ENCODE measurements around the gene TMEM41B. TPM values are rescaled to one million over a fixed set of nuclear protein-coding genes. Genes with fewer than 3 reads are reported as not detected.
"Not testable (repeated sequence)": the region's sequence is repeated elsewhere in the genome, so short reads cannot be mapped to it uniquely, and the experiment has no call there.

The TMEM41B gene
- total RNA-seq, 1 experiment from 2014 or later: 50.3 TPM

DNA sequence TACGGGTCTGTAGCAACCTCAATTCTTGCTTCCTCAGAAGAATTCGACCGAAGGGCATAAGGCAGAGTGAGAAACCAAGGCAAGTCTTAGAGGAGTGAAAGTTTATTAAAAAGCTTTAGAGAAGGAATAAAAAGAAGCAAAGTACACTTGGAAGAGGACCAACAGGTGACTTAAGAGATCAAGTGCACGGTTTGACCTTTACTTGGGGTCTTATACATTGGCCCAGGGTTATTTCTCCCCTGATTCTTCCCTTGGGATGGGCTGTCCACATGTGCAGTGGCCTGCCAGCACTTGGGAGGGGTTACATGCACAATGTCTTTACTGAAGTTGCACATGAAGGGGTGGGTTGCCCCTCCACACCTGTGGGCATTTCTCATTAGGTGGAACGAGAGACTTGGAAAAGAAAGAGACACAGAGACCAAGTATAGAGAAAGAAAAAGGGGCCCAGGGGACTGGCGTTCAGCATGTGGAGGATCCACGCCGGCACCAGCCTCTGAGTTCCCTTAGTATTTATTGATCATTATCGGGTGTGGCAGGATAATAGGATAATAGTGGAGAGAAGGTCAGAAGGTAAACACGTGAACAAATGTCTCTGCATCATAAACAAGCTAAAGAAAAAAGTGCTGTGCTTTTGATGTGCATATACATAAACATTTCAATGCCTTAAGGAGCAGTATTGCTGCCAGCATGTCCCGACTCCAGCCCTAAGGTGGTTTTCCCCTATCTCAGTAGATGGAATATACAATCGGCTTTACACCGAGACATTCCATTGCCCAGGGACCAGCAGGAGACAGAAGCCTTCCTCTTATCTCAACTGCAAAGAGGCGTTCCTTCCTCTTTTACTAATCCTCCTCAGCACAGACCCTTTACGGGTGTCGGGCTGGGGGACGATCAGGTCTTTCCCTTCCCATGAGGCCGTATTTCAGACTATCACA, 4.3 kb upstream of the TMEM41B start:
- H3K27ac Mint-ChIP-seq (ENCODE audit: low read depth, unreplicated experiment); intact Hi-C loops (cut with micrococcal nuclease); POLR2A ChIA-PET; H3K9me3 Mint-ChIP-seq (ENCODE audit: unreplicated experiment); H3K4me3 Mint-ChIP-seq (ENCODE audit: unreplicated experiment); CTCF ChIA-PET; BruUV-seq (replicated peaks); DNase-seq (ENCODE audit: unreplicated experiment); H3K36me3 Mint-ChIP-seq (ENCODE audit: insufficient read depth, unreplicated experiment); H3K4me1 Mint-ChIP-seq (ENCODE audit: insufficient read depth, unreplicated experiment); H3K27me3 Mint-ChIP-seq (ENCODE audit: insufficient read depth, unreplicated experiment): not testable (repeated sequence)

DNA sequence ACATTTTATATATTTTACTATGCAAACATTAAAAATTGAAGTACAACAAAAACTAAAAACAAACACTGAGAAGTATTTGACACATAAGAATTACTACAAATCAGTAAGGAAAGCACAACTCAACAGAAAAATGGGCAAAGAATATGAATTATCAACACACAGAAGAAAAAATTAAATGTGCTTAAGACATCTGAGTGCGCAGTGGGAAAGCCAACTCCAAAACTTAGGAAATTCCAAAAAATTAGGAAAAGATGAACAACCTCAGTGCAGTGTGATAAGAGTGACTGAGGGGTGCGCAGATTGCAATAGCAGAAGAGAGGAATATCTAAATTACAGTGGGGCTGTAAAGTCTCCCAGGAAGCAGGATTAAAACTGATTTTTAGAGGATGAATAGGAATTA, 1.9 kb upstream of the TMEM41B start:
- peaks cover 7% of the 10 kb centered on the region for H3K4me1 Mint-ChIP-seq (ENCODE audit: insufficient read depth, unreplicated experiment)
- DNase-seq (ENCODE audit: unreplicated experiment): no peak
- BruUV-seq (replicated peaks): no TSS peak
- peaks cover 5% of the 10 kb centered on the region for H3K36me3 Mint-ChIP-seq (ENCODE audit: insufficient read depth, unreplicated experiment)
- intact Hi-C loops (cut with micrococcal nuclease): no loop called here
- H3K4me3 Mint-ChIP-seq (ENCODE audit: unreplicated experiment): no peak overlapping the region
- CTCF ChIA-PET: interaction anchor here (1.1 to 1.6 kb wide), 2 partner anchors 56 to 190 kb away, joined by 3 to 6 read pairs; no protein-coding TSS in a partner anchor
- H3K9me3 Mint-ChIP-seq (ENCODE audit: unreplicated experiment): no peaks in the 10 kb centered on the region
- TF ChIP-seq, protein P1, sequence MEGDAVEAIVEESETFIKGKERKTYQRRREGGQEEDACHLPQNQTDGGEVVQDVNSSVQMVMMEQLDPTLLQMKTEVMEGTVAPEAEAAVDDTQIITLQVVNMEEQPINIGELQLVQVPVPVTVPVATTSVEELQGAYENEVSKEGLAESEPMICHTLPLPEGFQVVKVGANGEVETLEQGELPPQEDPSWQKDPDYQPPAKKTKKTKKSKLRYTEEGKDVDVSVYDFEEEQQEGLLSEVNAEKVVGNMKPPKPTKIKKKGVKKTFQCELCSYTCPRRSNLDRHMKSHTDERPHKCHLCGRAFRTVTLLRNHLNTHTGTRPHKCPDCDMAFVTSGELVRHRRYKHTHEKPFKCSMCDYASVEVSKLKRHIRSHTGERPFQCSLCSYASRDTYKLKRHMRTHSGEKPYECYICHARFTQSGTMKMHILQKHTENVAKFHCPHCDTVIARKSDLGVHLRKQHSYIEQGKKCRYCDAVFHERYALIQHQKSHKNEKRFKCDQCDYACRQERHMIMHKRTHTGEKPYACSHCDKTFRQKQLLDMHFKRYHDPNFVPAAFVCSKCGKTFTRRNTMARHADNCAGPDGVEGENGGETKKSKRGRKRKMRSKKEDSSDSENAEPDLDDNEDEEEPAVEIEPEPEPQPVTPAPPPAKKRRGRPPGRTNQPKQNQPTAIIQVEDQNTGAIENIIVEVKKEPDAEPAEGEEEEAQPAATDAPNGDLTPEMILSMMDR (IDR thresholded peaks at IDR 0.05; ENCODE audit: unreplicated experiment): no peak
- POLR2A ChIA-PET: interaction anchor here (4.9 to 6.4 kb wide), 3 partner anchors 48 to 145 kb away, joined by 42 to 109 read pairs (median 48); partner anchors contain the start of genes IPO7 and ZNF143
- H3K27me3 Mint-ChIP-seq (ENCODE audit: insufficient read depth, unreplicated experiment): no peaks in the 10 kb centered on the region
- no peak overlapping the region for H3K27ac Mint-ChIP-seq (ENCODE audit: low read depth, unreplicated experiment)

DNA sequence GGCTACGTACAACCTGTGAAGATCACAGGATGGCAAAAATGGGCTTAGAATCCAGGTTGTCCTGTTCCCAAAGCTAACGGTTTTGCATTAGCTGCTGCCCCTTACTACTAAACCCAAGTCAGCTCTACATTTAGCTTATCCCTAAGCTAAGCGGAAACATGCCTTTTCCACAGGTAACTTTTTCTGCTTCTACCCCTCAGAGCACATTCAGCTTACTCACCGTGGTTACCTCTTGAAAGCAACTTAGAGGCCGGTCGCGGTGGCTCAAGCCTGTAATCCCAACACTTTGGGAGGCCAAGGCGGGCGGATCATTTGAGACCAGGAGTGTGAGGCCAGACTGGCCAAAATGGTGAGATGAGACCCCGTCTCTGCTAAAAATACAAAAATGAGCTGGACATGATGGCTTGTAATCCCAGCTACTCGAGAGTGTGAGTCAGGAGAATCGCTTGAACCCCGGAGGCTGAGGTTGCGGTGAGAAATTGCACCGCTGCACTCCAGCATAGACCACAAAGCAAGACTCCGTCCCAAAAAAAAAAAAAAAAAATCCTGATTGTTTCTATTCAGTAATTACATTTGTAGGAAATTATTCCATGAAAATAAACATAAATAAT, 790 bp upstream of the TMEM41B start:
- H3K27me3 Mint-ChIP-seq (ENCODE audit: insufficient read depth, unreplicated experiment): no peaks in the 10 kb centered on the region
- peak overlapping the region; percentile 99 for H3K4me3 Mint-ChIP-seq (ENCODE audit: unreplicated experiment)
- POLR2A ChIA-PET: interaction anchor here (0.6 to 6.4 kb wide), 14 partner anchors 17 to 1173 kb away, joined by 3 to 109 read pairs (median 3); partner anchors contain the start of genes IPO7 and ZNF143
- TF ChIP-seq, protein P1 (IDR thresholded peaks at IDR 0.05; ENCODE audit: unreplicated experiment): no peak
- intact Hi-C loops (cut with micrococcal nuclease): no loop called here
- BruUV-seq (replicated peaks): TSS peak; percentile 99
- no peak for DNase-seq (ENCODE audit: unreplicated experiment)
- CTCF ChIA-PET: interaction anchor here (0.5 to 1.6 kb wide), 5 partner anchors 13 to 191 kb away, joined by 3 to 6 read pairs (median 3); no protein-coding TSS in a partner anchor
- H3K36me3 Mint-ChIP-seq (ENCODE audit: insufficient read depth, unreplicated experiment): peaks cover 5% of the 10 kb centered on the region
- H3K27ac Mint-ChIP-seq (ENCODE audit: low read depth, unreplicated experiment): peak overlapping the region; percentile 98
- no peaks in the 10 kb centered on the region for H3K9me3 Mint-ChIP-seq (ENCODE audit: unreplicated experiment)
- peaks cover 14% of the 10 kb centered on the region for H3K4me1 Mint-ChIP-seq (ENCODE audit: insufficient read depth, unreplicated experiment)

DNA sequence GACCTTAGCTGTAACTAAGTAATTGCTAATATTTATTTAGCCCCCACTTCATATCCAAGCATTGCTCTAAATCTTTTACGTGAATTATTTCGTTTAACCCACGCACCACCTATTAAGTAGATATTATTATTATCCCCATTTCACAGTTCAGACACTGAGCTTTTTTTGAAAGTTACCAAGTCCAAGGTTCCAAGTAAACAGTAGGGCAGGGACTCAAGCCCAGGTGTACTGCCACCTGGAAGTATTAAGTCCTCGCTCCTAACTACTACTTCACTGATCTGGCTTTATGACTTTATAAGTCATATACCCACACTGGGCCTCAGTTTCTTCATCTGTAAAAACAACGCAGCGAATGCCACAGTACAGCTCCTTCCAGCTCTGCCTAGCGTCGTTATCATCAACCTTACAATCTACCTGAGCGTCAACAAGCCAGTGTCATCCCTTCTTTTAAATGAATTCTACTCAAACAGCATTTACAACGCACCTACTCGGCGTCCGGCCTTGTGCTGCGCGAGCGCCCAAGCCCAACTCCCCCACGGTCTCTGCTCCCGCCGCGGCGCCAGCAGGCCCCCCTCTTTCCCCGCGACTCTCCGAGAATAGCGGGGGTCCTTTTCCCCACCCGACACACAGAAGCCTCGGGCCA, 624 bp downstream of the TMEM41B start:
- Mint-ChIP-seq H3K4me3 (ENCODE audit: unreplicated experiment) (peak overlapping the region; percentile 99), H3K27me3 (ENCODE audit: insufficient read depth, unreplicated experiment) (no peaks in the 10 kb centered on the region), H3K36me3 (ENCODE audit: insufficient read depth, unreplicated experiment) (peaks cover 7% of the 10 kb centered on the region), H3K4me1 (ENCODE audit: insufficient read depth, unreplicated experiment) (peaks cover 14% of the 10 kb centered on the region), H3K9me3 (ENCODE audit: unreplicated experiment) (no peaks in the 10 kb centered on the region), H3K27ac (ENCODE audit: low read depth, unreplicated experiment) (peak overlapping the region; percentile 98)
- DNase-seq (ENCODE audit: unreplicated experiment): peak; percentile 20
- intact Hi-C loops (cut with micrococcal nuclease): loop anchor here (1.0 kb wide), 2 partner anchors 51 to 72 kb away; no protein-coding TSS in a partner anchor
- TSS peak; percentile 56 for BruUV-seq (replicated peaks)
- CTCF ChIA-PET: interaction anchor here (0.6 to 2.3 kb wide), 9 partner anchors 50 to 192 kb away, joined by 3 to 9 read pairs (median 3); no protein-coding TSS in a partner anchor
- POLR2A ChIA-PET: interaction anchor here (0.6 to 6.4 kb wide), 25 partner anchors 9 to 372 kb away, joined by 3 to 109 read pairs (median 4); partner anchors contain the start of genes DENND5A, IPO7, WEE1 and ZNF143
- TF ChIP-seq, protein P1 (IDR thresholded peaks at IDR 0.05; ENCODE audit: unreplicated experiment): no peak

Data from MCF 10A (cell line).